SK-N-MC (cell line): Measurements from ENCODE around the gene OPA3.

Experiments
- FOXP2 ChIP-seq: optimal IDR thresholded peaks from 2 replicates; pipeline ENCODE3; 2011; ENCODE audit warnings: mild to moderate bottlenecking, moderate library complexity; ENCODE audit not compliant: insufficient read depth; ENCODE audit errors: extremely low read length, control extremely low read depth
- POLR2AphosphoS5 ChIP-seq: IDR thresholded peaks from 2 replicates; pipeline ENCODE4 v1.6.1; 2012; ENCODE audit warnings: mild to moderate bottlenecking, low read depth, low read length, borderline replicate concordance

- TF ChIP-seq FOXP2 (no peak), POLR2AphosphoS5 (no peak)
Measured at GRCh38 chr19:45613926-45614725, 29.5 kb upstream of the OPA3 start.
